Stimulated activated naive CD4-positive, alpha-beta T cell (primary cell): ENCODE data around the gene ARHGAP18.

Experiments used
- DNase-seq, 6 experiments: peaks; one replicate each; lab custom pipeline; 2025; lab: John Stamatoyannopoulos, UW

ARHGAP18 gene

GRCh38 chr6:129709769-129710449, at the start of gene ARHGAP18:
Gene ARHGAP18 (minus strand): TSS chr6:129710177. CDS start chr6:129710136, 41 bp downstream.
- peak; percentile 23 to 57 (median 43) for DNase-seq

GRCh38 chr6:129755787-129756186, 45.8 kb upstream of the ARHGAP18 start:
- no peak for DNase-seq

- DNase-seq = no peak
These were observed 44.8 kb upstream of the ARHGAP18 start for GRCh38 chr6:129754750-129755149.

- no peak for DNase-seq
These were observed 43.4 kb upstream of the ARHGAP18 start for GRCh38 chr6:129753422-129753821.

GRCh38 chr6:129751384-129751783, 41.4 kb upstream of the ARHGAP18 start:
- no peak for DNase-seq

GRCh38 chr6:129750360-129750759, 40.4 kb upstream of the ARHGAP18 start:
- no peak for DNase-seq

- peak in 3 of 6 experiments; percentile 65 to 69 (median 68) for DNase-seq
These were observed 39.8 kb upstream of the ARHGAP18 start for GRCh38 chr6:129749749-129750120.

- DNase-seq = no peak
These were observed 39.1 kb upstream of the ARHGAP18 start for GRCh38 chr6:129748901-129749748.

- DNase-seq = peak in 5 of 6 experiments; percentile 9 to 48 (median 34)
These were observed 38.4 kb upstream of the ARHGAP18 start for GRCh38 chr6:129748212-129748900.

GRCh38 chr6:129747588-129748112, 37.7 kb upstream of the ARHGAP18 start:
- no peak for DNase-seq

GRCh38 chr6:129744880-129745237, 34.9 kb upstream of the ARHGAP18 start:
- DNase-seq = no peak

GRCh38 chr6:129744201-129744879, 34.4 kb upstream of the ARHGAP18 start:
- no peak for DNase-seq

- no peak for DNase-seq
These were observed 30.0 kb upstream of the ARHGAP18 start for GRCh38 chr6:129740013-129740412.

GRCh38 chr6:129736105-129736504, 26.1 kb upstream of the ARHGAP18 start:
- no peak for DNase-seq

- DNase-seq = no peak
These were observed 23.3 kb upstream of the ARHGAP18 start for GRCh38 chr6:129733290-129733689.

- DNase-seq = no peak
These were observed 22.6 kb upstream of the ARHGAP18 start for GRCh38 chr6:129732542-129732941.

GRCh38 chr6:129732034-129732433, 22.1 kb upstream of the ARHGAP18 start:
- no peak for DNase-seq

- DNase-seq = no peak
These were observed 21.5 kb upstream of the ARHGAP18 start for GRCh38 chr6:129731428-129731827.

GRCh38 chr6:129730477-129731165, 20.6 kb upstream of the ARHGAP18 start:
- DNase-seq = peak in 3 of 6 experiments; percentile 15 to 56 (median 49)

- DNase-seq = no peak
These were observed 16.7 kb upstream of the ARHGAP18 start for GRCh38 chr6:129726650-129727049.

- no peak for DNase-seq
These were observed 15.4 kb upstream of the ARHGAP18 start for GRCh38 chr6:129725341-129725740.
